ENCODE data around the gene WWOX. TPM values are rescaled to one million over a fixed set of nuclear protein-coding genes. Genes with fewer than 3 reads are reported as not detected.

The WWOX gene
- total RNA-seq, 6 donors from 2014 or later: 18.7 to 167 (median 31.0) TPM

- Histone ChIP-seq H3K27ac (no peak overlapping the region), H3K36me3 (no peaks in the 10 kb centered on the region), H3K9me3 (no peaks in the 10 kb centered on the region), H3K4me3 (no peak overlapping the region), H3K27me3 (no peaks in the 10 kb centered on the region), H3K4me1 (peaks cover 5 to 13% (median 11%) of the 10 kb centered on the region in 4 donors)
- WGBS, 2 donors: 62 to 83% methylated on average over 3 of the region's 3 CpGs
- DNase-seq (no peak), ATAC-seq (ENCODE audit: low FRiP score in 2 of 2) (no peak)
- TF ChIP-seq POLR2A (IDR thresholded peaks at IDR 0.05): no peak
- TF ChIP-seq POLR2AphosphoS5 (IDR thresholded peaks at IDR 0.05): no peak
- TF ChIP-seq EP300 (IDR thresholded peaks at IDR 0.05): no peak
- no peak for TF ChIP-seq CTCF (IDR thresholded peaks at IDR 0.05)
These were observed 3.1 kb upstream of the WWOX start for GRCh38 chr16:78096386-78096785.

GRCh38 chr16:78097548-78097947, 1.9 kb upstream of the WWOX start:
- TF ChIP-seq POLR2AphosphoS5 (IDR thresholded peaks at IDR 0.05) (no peak), CTCF (IDR thresholded peaks at IDR 0.05) (no peak), POLR2A (IDR thresholded peaks at IDR 0.05) (no peak), EP300 (IDR thresholded peaks at IDR 0.05) (no peak)
- Histone ChIP-seq H3K36me3 (no peaks in the 10 kb centered on the region), H3K9me3 (no peaks in the 10 kb centered on the region), H3K4me1 (peaks cover 5 to 13% (median 11%) of the 10 kb centered on the region in 4 donors), H3K27me3 (no peaks in the 10 kb centered on the region), H3K4me3 (no peak overlapping the region), H3K27ac (no peak overlapping the region)
- WGBS, 2 donors: 90 to 94% methylated on average over 4 of the region's 4 CpGs
- DNase-seq (no peak), ATAC-seq (ENCODE audit: low FRiP score in 2 of 2) (no peak)

- ATAC-seq (ENCODE audit: low FRiP score in 2 of 2): no peak
- Histone ChIP-seq H3K9me3 (no peaks in the 10 kb centered on the region), H3K36me3 (no peaks in the 10 kb centered on the region), H3K4me1 (peaks cover 5 to 13% (median 11%) of the 10 kb centered on the region in 4 donors), H3K27ac (no peak overlapping the region), H3K27me3 (no peaks in the 10 kb centered on the region), H3K4me3 (no peak overlapping the region)
- no peak for DNase-seq
- no peak for TF ChIP-seq EP300 (IDR thresholded peaks at IDR 0.05)
- TF ChIP-seq CTCF (IDR thresholded peaks at IDR 0.05): no peak
- no peak for TF ChIP-seq POLR2AphosphoS5 (IDR thresholded peaks at IDR 0.05)
- no peak for TF ChIP-seq POLR2A (IDR thresholded peaks at IDR 0.05)
- WGBS, 2 donors: 62 to 75% methylated on average over 4 of the region's 4 CpGs
These were observed 1.4 kb upstream of the WWOX start for GRCh38 chr16:78098087-78098486.

GRCh38 chr16:78098595-78099270, 721 bp upstream of the WWOX start:
- Histone ChIP-seq H3K36me3 (no peaks in the 10 kb centered on the region), H3K27ac (peak overlapping the region; percentile 80 to 94 (median 90)), H3K4me1 (peaks cover 5 to 13% (median 11%) of the 10 kb centered on the region in 4 donors), H3K9me3 (no peaks in the 10 kb centered on the region), H3K27me3 (no peaks in the 10 kb centered on the region), H3K4me3 (peak overlapping the region in 3 of 4 donors; percentile 81 to 89 (median 87))
- DNase-seq (no peak), ATAC-seq (ENCODE audit: low FRiP score in 2 of 2) (no peak)
- 60 to 66% methylated on average over 12 of the region's 12 CpGs for WGBS, 2 donors
- no peak for TF ChIP-seq POLR2A (IDR thresholded peaks at IDR 0.05)
- TF ChIP-seq CTCF (IDR thresholded peaks at IDR 0.05): no peak
- TF ChIP-seq EP300 (IDR thresholded peaks at IDR 0.05): no peak
- TF ChIP-seq POLR2AphosphoS5 (IDR thresholded peaks at IDR 0.05): no peak

GRCh38 chr16:78100112-78100467, 636 bp downstream of the WWOX start:
- WGBS, 2 donors: 10 to 19% methylated on average over 6 to 12 of the region's 12 CpGs
- Histone ChIP-seq H3K4me3 (peak overlapping the region; percentile 81 to 98 (median 88)), H3K9me3 (no peaks in the 10 kb centered on the region), H3K27ac (peak overlapping the region; percentile 80 to 94 (median 90)), H3K36me3 (no peaks in the 10 kb centered on the region), H3K27me3 (no peaks in the 10 kb centered on the region), H3K4me1 (peaks cover 5 to 13% (median 11%) of the 10 kb centered on the region in 4 donors)
- DNase-seq (no peak), ATAC-seq (ENCODE audit: low FRiP score in 2 of 2) (peak; percentile 81 to 82)
- TF ChIP-seq CTCF (IDR thresholded peaks at IDR 0.05) (peak in 3 of 6 experiments; percentile 74 to 90 (median 77)), POLR2AphosphoS5 (IDR thresholded peaks at IDR 0.05) (no peak)
